HG02938 (cell line): Measurements from ENCODE around the gene PKP1.

Source experiments
- ATAC-seq: cut with Tn5 transposase; IDR thresholded peaks from one replicate; pipeline ENCODE4 v1.9.1; 2021; ENCODE audit warnings: mild to moderate bottlenecking, moderate library complexity; ENCODE audit not compliant: unreplicated experiment

PKP1 gene

GRCh38 chr1:201304126-201304525, 20.8 kb downstream of the PKP1 start:
- no peak for ATAC-seq

GRCh38 chr1:201305815-201306214, 22.5 kb downstream of the PKP1 start:
- no peak for ATAC-seq

GRCh38 chr1:201307231-201307630, 23.9 kb downstream of the PKP1 start:
- no peak for ATAC-seq

GRCh38 chr1:201307760-201308499, 24.6 kb downstream of the PKP1 start:
- no peak for ATAC-seq

- no peak for ATAC-seq
Measured at GRCh38 chr1:201309416-201309815, 26.1 kb downstream of the PKP1 start.

GRCh38 chr1:201310251-201310985, 27.1 kb downstream of the PKP1 start:
- ATAC-seq: no peak

GRCh38 chr1:201310986-201311355, 27.7 kb downstream of the PKP1 start:
- no peak for ATAC-seq

GRCh38 chr1:201311356-201312011, 28.2 kb downstream of the PKP1 start:
- ATAC-seq: no peak

GRCh38 chr1:201312298-201312697, 29.0 kb downstream of the PKP1 start:
- no peak for ATAC-seq

- no peak for ATAC-seq
Measured at GRCh38 chr1:201313086-201313485, 29.8 kb downstream of the PKP1 start.

GRCh38 chr1:201316556-201316955, 33.2 kb downstream of the PKP1 start:
- no peak for ATAC-seq

- ATAC-seq: no peak
Measured at GRCh38 chr1:201317551-201317950, 34.2 kb downstream of the PKP1 start.

- no peak for ATAC-seq
Measured at GRCh38 chr1:201318504-201319340, 35.4 kb downstream of the PKP1 start.

- no peak for ATAC-seq
Measured at GRCh38 chr1:201319631-201320030, 36.3 kb downstream of the PKP1 start.

- ATAC-seq: no peak
Measured at GRCh38 chr1:201320168-201320788, 37.0 kb downstream of the PKP1 start.

GRCh38 chr1:201321826-201322390, 38.6 kb downstream of the PKP1 start:
- ATAC-seq: no peak

- no peak for ATAC-seq
Measured at GRCh38 chr1:201322653-201323510, 39.6 kb downstream of the PKP1 start.

GRCh38 chr1:201324306-201324705, 41.0 kb downstream of the PKP1 start:
- ATAC-seq: no peak
